NCI-H2107 treated with DMSO at 0.1 percent for 48 hours (cell line): ENCODE measurements around the gene FCRLA.
A peak's percentile ranks its signal among the peaks of the same experiment; 100 is the strongest.
"Not testable (repeated sequence)": the region's sequence is repeated elsewhere in the genome, so short reads cannot be mapped to it uniquely, and the experiment has no call there.

Experiments used
- DNase-seq: peaks from one replicate; lab custom pipeline; 2025; ENCODE audit not compliant: unreplicated experiment; lab: John Stamatoyannopoulos, UW

The FCRLA gene

DNA sequence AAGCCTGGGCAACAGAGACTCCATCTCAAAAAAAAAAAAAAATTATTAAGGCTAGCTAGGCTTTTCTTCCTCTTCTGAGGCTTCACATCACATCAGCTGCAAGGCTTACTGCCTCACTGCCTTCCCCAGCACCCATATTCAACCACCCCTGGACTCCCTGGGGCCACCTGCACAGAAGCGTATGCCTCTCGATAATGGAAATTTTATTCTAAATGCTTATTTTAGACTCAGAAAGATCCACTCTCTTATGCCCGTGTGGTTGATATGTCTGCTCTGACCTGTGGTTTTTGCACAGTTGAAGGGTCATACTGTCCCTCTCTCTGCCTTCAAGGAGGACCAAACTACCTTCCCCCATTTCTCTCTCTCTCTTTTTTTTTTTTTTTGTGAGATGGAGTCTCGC is 1.5 kb upstream of the FCRLA start:
- DNase-seq, result no peak

DNA sequence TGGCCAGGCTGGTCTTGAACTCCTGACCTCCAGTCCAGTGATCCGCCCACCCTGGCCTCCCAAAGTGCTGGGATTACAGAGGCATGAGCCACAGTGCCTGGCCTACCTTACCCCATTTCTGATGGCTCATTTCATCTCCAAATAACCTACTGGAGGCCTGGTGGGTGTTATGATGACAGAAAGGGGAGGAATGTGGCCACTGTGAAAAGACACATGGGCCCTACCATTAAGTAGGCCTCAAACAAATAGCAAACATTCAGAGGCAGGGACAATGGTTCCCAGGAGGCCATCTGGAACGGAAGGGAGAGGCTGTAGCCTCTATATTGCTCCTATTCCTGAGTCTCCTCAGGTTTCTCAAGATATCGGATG is 932 bp upstream of the FCRLA start:
- DNase-seq, result no peak

DNA sequence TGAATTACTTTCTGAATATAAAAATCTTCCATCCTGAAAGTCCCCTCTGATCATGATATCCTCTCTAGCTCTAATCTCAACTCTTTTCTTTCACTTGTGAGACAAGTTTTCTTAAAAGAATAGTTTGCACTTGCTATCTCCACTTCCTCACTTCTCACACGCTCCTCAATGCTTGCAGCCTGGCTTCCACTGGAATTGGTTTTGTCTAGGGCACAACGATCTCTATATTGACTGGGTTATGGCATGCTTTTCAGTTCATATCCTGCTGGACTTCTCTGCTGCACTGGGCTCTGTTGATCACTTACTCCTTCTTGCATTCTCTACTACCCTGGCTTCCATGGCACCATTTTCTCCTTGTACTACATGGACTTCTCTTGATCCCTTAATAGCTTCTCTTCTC is 474 bp downstream of the FCRLA start:
- DNase-seq, result no peak

DNA sequence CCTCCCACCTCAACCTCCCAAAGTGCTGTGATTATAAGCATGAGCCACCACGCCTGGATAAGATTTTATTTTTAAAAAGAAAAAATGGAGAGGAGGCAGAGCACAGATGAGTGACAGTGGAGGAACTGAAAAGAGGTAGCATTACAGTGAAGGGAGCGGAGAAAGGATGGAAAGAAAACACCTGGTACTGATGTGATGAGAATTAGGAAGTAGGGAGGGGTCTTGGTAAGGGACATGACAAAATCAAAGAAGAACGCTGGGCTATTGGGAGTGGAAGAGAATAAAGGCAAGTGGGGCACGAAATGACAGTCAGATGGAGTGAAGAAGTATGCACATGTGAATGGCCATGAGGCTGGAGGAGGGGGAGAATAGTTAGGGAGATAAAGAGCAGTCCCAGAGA is 2.3 kb downstream of the FCRLA start:
- DNase-seq, result no peak

DNA sequence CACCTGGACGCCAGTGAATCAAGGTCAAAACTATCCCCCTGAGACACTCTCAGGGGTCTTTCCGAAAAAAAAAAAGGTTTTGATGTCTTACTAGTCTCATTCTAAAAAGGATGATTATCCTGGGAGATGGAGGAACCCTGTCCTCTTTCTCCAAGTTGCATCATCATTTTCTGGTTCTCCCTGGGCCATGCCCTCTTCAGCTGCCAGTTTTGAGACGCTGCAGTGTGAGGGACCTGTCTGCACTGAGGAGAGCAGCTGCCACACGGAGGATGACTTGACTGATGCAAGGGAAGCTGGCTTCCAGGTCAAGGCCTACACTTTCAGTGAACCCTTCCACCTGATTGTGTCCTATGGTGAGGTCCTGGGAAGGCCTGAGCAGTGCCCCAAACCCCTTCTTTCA is 3.5 kb downstream of the FCRLA start:
- DNase-seq, result peak; percentile 68

GRCh38 chr1:161718559-161719324 is 11.7 kb downstream of the FCRLA start:
- no peak for DNase-seq

DNA sequence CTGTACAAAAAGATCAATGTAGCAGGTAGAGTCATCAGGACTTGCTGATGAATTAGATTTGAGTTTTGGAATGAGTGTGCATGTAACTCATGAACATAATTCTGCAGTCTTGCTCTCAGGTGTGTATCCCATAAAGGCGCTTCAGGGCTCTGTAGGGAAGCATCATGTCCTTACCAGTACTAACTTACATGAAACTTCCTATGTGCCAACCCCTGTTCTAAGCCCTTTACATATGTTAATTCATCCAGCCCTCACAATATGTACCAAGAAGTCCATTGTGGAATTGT is 12.2 kb downstream of the FCRLA start:
- DNase-seq, result no peak

GRCh38 chr1:161720422-161720821 is 13.4 kb downstream of the FCRLA start:
- DNase-seq, result no peak

DNA sequence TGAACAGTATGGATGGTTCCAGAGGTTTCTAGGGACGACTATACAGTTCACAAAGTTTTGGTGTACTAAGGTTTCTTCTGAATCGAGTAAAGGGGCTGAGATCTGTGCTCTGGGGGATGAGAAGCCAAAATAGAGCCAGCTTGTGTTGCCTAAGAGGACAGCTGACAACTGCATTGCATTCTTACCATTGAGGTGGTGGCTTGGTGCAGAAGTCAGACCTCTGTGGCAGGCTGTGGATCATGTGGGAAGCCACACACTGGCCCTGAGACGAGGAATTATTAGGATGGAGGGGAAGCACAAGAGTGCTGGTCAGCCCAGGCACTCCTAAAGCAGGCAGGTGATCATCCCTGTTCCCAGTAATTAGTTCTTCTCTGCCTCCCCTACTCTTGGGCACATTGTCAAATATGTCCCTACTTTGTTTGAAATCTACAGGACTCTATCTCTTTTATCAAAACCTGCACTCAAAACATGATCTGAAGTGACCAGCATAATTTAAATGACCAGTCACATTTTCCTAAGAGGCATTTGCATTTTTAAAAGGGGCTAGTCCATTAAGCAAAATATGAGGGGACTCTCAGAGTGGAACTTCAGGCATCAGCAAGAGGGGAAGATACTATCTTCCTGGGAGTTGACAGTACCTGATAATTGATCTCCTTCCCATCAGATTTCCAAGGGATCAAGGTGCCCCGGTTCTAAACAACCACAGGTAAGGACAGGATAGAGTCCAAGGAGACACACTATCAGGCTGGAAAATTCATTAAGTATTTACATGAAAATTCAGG is 14.1 kb downstream of the FCRLA start, which contains the start of gene FCRLB:
Gene FCRLB (plus strand): TSS at position 589 of the 782 bp plus-strand sequence. CDS start 1,129 bp downstream, outside the sequence.
- DNase-seq, result no peak

DNA sequence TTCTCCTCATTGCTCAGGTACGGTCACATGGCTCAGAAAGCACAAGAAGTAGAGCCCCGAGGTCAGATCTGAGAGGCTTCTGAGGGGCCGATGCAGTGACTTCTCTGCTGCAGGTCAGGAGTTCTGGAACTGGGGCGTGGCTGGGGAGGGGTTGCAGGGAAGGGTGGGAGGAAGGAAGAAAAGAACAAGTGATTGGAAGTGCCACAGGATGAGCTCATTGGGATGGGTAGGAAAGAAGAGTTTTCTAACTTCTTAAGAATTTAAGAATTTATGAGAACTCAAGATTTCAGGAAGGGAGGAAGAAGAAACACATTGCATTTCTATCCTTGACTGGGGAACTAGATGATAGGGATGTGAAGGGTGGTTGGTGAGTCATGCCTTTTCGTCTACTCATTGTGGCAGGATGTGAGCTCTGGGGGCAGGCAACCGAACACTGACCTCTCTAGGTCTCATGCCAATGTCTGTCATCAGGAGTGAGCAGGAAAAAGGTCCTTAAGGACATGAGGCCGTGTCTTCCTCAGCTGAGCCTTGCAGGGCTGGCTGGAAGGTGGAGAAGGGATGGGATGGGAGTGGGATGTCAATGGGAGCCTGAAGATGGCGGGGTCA is 14.8 kb downstream of the FCRLA start:
- no peak for DNase-seq

DNA sequence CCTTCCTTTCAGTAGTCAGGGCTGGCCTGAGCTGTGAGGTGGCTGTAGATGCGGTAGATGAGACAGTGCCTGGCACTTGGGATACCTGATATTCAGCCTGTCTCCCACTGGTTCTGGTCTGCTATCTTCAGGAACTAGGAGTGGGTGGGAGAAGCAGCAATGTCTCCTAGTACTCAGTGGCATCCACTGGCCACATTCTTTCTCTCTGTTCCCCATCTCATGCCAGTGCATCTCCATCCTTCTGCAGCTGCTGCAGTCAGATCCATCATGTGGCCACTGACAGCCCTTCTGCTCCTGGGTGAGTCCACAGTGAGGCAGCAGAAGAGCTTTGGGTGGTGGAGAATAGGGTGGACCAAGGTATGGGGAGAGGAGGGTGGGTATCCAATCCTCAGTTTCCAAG is 15.4 kb downstream of the FCRLA start:
- no peak for DNase-seq

DNA sequence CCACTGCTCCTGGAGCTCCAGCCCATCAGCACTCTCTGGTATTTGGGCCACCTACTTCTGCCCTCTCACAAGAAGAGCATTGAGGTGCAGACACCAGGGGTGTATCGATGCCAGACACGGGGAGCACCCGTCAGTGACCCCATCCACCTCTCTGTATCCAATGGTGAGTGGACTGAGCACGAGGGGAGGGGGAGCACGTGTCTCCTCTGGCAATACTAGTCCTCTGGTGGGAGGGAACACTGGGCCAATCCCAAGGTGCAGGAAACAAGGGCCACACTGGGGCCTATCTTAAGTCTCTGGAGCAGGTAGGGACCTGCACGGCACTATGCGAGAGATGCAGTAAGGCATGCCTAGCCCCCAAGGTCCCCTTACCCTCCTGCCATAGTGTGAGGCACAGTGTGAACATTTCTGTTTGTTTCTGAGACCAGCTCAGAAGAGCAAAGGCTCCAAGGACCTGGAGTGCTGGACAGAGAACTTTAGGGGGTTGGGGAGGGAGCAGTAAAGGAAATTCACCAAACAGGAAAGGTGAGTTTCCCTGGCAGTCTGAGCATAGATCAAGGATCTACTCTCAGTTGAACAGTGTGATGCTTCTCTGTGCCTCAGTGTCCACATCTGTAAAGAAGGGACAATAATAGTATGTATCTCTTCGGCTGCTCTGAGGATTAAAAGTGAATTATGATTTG is 16.6 kb downstream of the FCRLA start:
- no peak for DNase-seq

- DNase-seq, result not testable (repeated sequence)
These were observed 18.4 kb downstream of the FCRLA start for GRCh38 chr1:161725258-161725907.

- no peak for DNase-seq
These were observed 19.0 kb downstream of the FCRLA start for GRCh38 chr1:161725908-161726472.

DNA sequence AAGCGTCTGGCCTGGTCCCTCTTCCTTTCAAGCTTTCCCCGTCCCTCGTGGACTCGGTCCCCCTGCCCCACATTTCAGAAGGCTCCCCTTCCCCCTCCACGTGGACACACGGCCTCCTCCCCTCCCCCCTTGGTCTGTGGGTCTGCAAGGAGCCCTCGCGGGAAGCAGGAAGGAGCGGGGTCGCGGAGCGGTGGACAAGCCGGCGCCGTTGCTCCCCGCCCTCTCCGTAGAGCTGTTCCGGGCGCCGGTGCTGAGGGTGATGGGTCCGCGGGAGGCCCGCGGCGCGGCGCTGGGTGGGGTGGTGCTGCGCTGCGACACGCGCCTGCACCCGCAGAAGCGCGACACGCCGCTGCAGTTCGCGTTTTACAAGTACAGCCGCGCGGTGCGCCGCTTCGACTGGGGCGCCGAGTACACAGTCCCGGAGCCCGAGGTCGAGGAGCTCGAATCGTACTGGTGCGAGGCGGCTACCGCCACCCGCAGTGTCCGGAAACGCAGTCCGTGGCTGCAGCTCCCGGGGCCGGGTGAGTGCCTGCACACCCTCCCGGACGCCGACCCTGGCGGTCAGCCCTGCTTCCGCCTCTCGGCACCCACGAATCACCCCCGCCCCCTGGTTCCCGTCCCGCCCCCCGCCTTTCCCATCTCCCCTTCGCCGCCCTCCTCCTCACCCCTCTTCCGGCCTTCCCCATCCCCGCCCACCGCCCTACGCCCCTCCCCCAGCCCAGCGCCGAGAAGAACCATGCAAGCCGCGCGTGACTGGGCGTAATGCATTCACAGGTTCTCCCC is 19.6 kb downstream of the FCRLA start:
- DNase-seq, result no peak

DNA sequence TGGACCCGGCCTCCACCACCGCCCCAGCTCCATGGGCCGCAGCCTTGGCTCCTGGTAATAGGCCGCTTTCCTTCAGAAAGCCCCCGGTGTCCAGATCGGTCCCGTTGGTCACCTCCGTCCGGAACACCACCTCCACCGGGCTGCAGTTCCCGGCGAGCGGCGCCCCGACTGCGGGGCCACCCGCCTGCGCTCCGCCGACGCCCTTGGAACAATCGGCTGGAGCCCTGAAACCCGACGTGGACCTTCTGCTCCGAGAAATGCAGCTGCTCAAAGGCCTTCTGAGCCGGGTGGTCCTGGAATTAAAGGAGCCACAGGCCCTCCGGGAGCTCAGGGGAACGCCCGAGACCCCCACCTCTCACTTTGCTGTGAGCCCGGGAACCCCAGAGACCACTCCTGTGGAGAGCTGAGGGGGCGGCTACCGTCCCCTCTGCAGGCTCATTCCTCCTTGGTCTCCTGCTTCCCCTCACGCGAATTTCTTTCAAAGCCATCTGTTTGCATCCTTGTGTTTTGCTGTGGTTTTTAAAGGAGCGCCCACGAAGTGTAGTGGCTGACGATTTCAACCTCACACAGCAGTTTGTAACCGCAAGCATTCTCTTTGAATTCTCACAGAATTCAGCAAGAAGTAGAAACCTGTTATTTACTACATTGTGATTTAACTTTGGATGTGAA is 20.4 kb downstream of the FCRLA start:
- DNase-seq, result no peak

DNA sequence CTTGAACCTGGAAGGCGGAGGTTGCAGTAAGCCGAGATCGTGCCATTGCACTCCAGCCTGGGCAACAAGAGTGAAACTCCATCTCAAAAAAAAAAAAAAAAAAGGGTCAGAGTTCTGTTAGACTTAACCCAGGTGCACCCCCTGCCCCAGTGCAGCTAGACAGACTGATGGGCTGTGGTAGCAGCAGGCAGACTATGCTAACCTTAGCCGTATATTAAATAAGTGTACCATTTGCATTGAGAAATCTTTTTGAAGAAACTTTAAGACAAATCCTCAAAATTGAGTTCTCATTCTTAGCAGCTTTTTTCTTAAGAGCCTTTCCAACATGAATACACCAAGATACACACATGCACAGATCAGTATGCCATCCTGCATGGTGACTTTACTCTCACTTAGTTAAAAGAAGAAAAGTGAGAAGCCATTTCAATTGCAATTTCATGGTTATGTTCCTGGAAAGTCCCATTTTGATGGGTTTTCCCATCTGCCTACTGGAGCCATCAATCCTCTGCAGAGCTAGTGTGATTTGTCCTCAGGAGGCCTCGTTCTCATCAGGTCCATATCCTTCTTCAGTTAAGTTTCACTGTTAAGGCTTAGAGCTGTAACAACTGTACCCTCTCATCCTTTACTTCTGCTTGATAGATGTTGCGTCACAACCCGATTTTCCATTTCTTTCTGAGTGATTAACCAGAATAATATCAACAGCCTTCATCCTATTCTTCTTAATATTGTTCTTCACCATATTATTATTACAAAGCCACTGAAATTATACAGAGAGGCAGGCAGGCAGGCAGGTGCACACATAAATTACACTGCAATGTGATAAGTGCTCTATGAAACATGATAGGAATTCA is 21.6 kb downstream of the FCRLA start:
- no peak for DNase-seq

- DNase-seq, result no peak
These were observed 23.1 kb downstream of the FCRLA start for GRCh38 chr1:161730050-161730564.
